ENCODE data around the gene SLC2A6. TPM values are rescaled to one million over a fixed set of nuclear protein-coding genes. Genes with fewer than 3 reads are reported as not detected.
A peak's percentile ranks its signal among the peaks of the same experiment; 100 is the strongest.

The SLC2A6 gene
- polyA plus RNA-seq, 1 of the 3 experiments (the other 2 are of a cell fraction): 5.2 TPM

GRCh38 chr9:133492061-133493021 lies 13.4 kb upstream of the SLC2A6 start:
- Histone ChIP-seq H3K27ac (ENCODE audit: low read depth in 2 of 2, low read length in 1 of 2) (peak overlapping the region in 1 of 2 experiments; percentile 67; a peak in 2 of 4 replicates), H4K20me1 (ENCODE audit: insufficient read depth) (no peaks in the 10 kb centered on the region), H3K9me2 (no peaks in the 10 kb centered on the region), H3K36me3 (replicated peaks in 1 of 2; ENCODE audit: control insufficient read depth in 1 of 2, insufficient read depth in 2 of 2, low read length in 1 of 2) (no peaks in the 10 kb centered on the region), H3K4me2 (no peak overlapping the region), H3K79me2 (ENCODE audit: insufficient read depth) (no peaks in the 10 kb centered on the region), H3K4me3 (ENCODE audit: low read depth in 2 of 2, low read length in 1 of 2) (no peak overlapping the region), H3F3A (replicated peaks; ENCODE audit: insufficient read depth) (no peaks in the 10 kb centered on the region), H2AFZ (ENCODE audit: low read depth) (no peak overlapping the region), H3K9me3 (no peaks in the 10 kb centered on the region), H3K27me3 (ENCODE audit: insufficient read depth) (no peaks in the 10 kb centered on the region), H3K4me1 (ENCODE audit: control insufficient read depth in 1 of 2, insufficient read depth in 2 of 2, low read depth in 1 of 2, low read length in 1 of 2) (peaks cover 0 to 34% of the 10 kb centered on the region in 2 experiments; a peak in 1 of 4 replicates), H3K9ac (no peak overlapping the region)
- peak; percentile 67 for DNase-seq
- WGBS (ENCODE audit: low lambda C conversion rate): 77% methylated on average over 23 of the region's 33 CpGs
- ChIA-PET POLR2A (no interaction called here), CTCF (interaction anchor here (1.3 kb wide), 1 partner anchor 41 kb away, joined by 4 read pairs; the partner anchor contains the start of gene ADAMTSL2)
- TF ChIP-seq PBX3 (IDR thresholded peaks at IDR 0.05): no peak
- no peak for TF ChIP-seq JUND (IDR thresholded peaks at IDR 0.05)
- TF ChIP-seq EZH2phosphoT487 (IDR thresholded peaks at IDR 0.05; ENCODE audit: borderline replicate concordance, low read depth): no peak
- no peak for TF ChIP-seq SIN3A (IDR thresholded peaks at IDR 0.05; ENCODE audit: borderline replicate concordance, low read depth, low read length)
- no peak for TF ChIP-seq TAF1 (IDR thresholded peaks at IDR 0.05; ENCODE audit: borderline replicate concordance, low read depth, low read length)
- TF ChIP-seq FOXJ3 (CRISPR knock-in tag; IDR thresholded peaks at IDR 0.05): no peak
- no peak for TF ChIP-seq USF1 (IDR thresholded peaks at IDR 0.05; ENCODE audit: borderline replicate concordance, low read depth)
- no peak for TF ChIP-seq POLR2AphosphoS5 (IDR thresholded peaks at IDR 0.05; ENCODE audit: low read depth, low read length)

GRCh38 chr9:133491656-133491925 lies 12.7 kb upstream of the SLC2A6 start:
- ChIA-PET POLR2A (no interaction called here), CTCF (interaction anchor here (1.3 to 2.0 kb wide), 2 partner anchors 42 to 85 kb away, joined by 4 to 6 read pairs; partner anchors contain the start of gene ADAMTSL2)
- Histone ChIP-seq H3K36me3 (replicated peaks in 1 of 2; ENCODE audit: control insufficient read depth in 1 of 2, insufficient read depth in 2 of 2, low read length in 1 of 2) (no peaks in the 10 kb centered on the region), H2AFZ (ENCODE audit: low read depth) (no peak overlapping the region), H3K4me3 (ENCODE audit: low read depth in 2 of 2, low read length in 1 of 2) (no peak overlapping the region), H3K27me3 (ENCODE audit: insufficient read depth) (no peaks in the 10 kb centered on the region), H3K9me2 (no peaks in the 10 kb centered on the region), H3K79me2 (ENCODE audit: insufficient read depth) (no peaks in the 10 kb centered on the region), H4K20me1 (ENCODE audit: insufficient read depth) (no peaks in the 10 kb centered on the region), H3K4me2 (no peak overlapping the region), H3F3A (replicated peaks; ENCODE audit: insufficient read depth) (no peaks in the 10 kb centered on the region), H3K4me1 (ENCODE audit: control insufficient read depth in 1 of 2, insufficient read depth in 2 of 2, low read depth in 1 of 2, low read length in 1 of 2) (peaks cover 0 to 32% of the 10 kb centered on the region in 2 experiments; a peak in 1 of 4 replicates), H3K9ac (no peak overlapping the region), H3K27ac (ENCODE audit: low read depth in 2 of 2, low read length in 1 of 2) (no peak overlapping the region), H3K9me3 (no peaks in the 10 kb centered on the region)
- peak; percentile 15 for DNase-seq
- TF ChIP-seq TAF1 (IDR thresholded peaks at IDR 0.05; ENCODE audit: borderline replicate concordance, low read depth, low read length) (no peak), RXRA (IDR thresholded peaks at IDR 0.05; ENCODE audit: borderline replicate concordance, low read depth) (no peak), ELF1 (IDR thresholded peaks at IDR 0.05) (no peak), EP300 (IDR thresholded peaks at IDR 0.05; ENCODE audit: borderline replicate concordance in 1 of 2, low read depth in 1 of 2, low read length in 1 of 2) (no peak), CTCF (IDR thresholded peaks at IDR 0.05) (no peak), FOXM1 (IDR thresholded peaks at IDR 0.05; ENCODE audit: low read depth) (no peak), EZH2phosphoT487 (IDR thresholded peaks at IDR 0.05; ENCODE audit: borderline replicate concordance, low read depth) (no peak), GATA2 (CRISPR knock-in tag; IDR thresholded peaks at IDR 0.05) (no peak)
- 93% methylated on average over 7 of the region's 8 CpGs for WGBS (ENCODE audit: low lambda C conversion rate)

All from SK-N-SH (cell line).